Ascending aorta (tissue), 2 donors: ENCODE measurements around the gene POP5. TPM values are rescaled to one million over a fixed set of nuclear protein-coding genes. Genes with fewer than 3 reads are reported as not detected.
A peak's percentile ranks its signal among the peaks of the same experiment; 100 is the strongest.

Experiments
- DNase-seq, 2 donors: peaks; one replicate each; pipeline ENCODE4 v3.0.0-alpha.2; 2019; ENCODE audit warnings: low spot score in 2 of 2
- H3K27ac ChIP-seq, 2 donors: fragments of 200-600 bp; sonication (generic); one replicate each; pipeline ENCODE4 v1.5.1; 2016 to 2017; ENCODE audit warnings: mild to moderate bottlenecking in 1 of 2
- H3K27me3 ChIP-seq: fragments of 200-600 bp; sonication (generic); one replicate; pipeline ENCODE4 v1.5.1; 2017
- H3K36me3 ChIP-seq, 2 donors: fragments of 200-600 bp; sonication (generic); one replicate each; pipeline ENCODE4 v1.5.1; 2016
- H3K4me1 ChIP-seq, 2 donors: fragments of 200-600 bp; sonication (generic); one replicate each; pipeline ENCODE4 v1.5.1; 2016 to 2017; ENCODE audit warnings: mild to moderate bottlenecking in 1 of 2
- H3K4me3 ChIP-seq, 2 donors: fragments of 200-600 bp; sonication (generic); one replicate each; pipeline ENCODE4 v1.5.1; 2016 to 2017; ENCODE audit warnings: mild to moderate bottlenecking in 1 of 2
- H3K9me3 ChIP-seq, 2 donors: fragments of 200-600 bp; sonication (generic); one replicate each; pipeline ENCODE4 v1.5.1; 2016
- intact Hi-C: fragments of 100-400 bp; cut with DNase I; formaldehyde crosslinking; loops from one replicate; pipeline ENCODE4 v1.15.1; 2023
- total RNA-seq: library from RNA; depleted of rRNA; stranded (reverse); fragments of >200 nt; gene quantifications from one replicate; pipeline ENCODE4 v1.1.0, GENCODE V29; 2016
- TF ChIP-seq, protein P1 (sequence below), 3 experiments: fragments of 200-600 bp in 2 of 3; fragments of 450-650 bp in 1 of 3; sonication (generic) in 2 of 3; IDR thresholded peaks; one replicate each; pipeline ENCODE4 v1.5.1; 2016 to 2019; ENCODE audit warnings: antibody characterized with exemption in 3 of 3, mild to moderate bottlenecking in 1 of 3, moderate library complexity in 1 of 3

The POP5 gene
- total RNA-seq, 1 donor from 2014 or later = 3.0 TPM

DNA sequence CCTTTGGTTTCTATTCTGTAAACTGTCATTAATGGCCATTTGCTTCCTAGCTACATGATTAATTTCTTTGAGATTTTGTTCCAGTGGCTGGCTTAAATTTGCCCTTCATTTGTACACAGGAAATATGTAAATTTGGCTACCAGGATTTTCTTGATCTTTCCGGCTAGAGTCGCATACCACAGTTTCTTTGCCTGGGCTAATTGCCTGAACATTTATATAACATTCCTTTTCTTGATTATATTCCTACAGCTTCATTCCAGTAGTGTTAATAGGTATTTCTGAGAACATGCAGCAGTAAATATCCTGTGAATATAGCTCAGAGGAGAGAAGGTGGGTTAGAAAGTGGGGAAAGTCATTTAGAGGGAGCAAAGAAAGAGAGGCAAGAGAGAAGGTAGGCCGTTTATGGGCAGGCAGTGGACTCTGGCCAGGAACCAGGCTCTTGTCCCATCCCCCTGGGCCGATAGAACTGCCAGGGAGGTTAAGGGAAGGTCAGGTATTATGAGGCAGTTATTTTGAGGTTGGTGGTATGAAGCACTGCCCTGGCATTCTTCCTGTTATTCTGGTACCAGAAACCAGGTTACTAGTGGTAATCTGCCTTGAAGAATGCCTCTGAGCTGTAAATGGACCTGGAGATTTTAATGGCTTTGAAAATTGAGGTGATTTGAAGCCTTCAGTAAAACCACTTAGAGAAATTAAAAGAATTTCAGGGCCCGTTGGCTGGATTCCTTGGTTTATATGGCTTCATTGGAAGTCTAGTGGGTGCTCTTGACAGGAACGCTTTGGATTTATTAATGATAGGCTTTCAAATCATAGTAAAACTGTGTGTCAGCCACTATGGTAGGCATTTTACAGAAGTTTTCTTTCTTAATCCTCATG is 42.7 kb downstream of the POP5 start:
- peak in 1 of 2 donors; percentile 75 for DNase-seq
- Histone ChIP-seq H3K27me3 (no peaks in the 10 kb centered on the region), H3K4me1 (peaks cover 19 to 64% of the 10 kb centered on the region in 2 donors), H3K9me3 (no peaks in the 10 kb centered on the region), H3K4me3 (peak overlapping the region; percentile 42 to 96), H3K27ac (peak overlapping the region; percentile 73 to 96), H3K36me3 (peaks cover 0 to 3% of the 10 kb centered on the region in 2 donors)
- TF ChIP-seq, protein P1, sequence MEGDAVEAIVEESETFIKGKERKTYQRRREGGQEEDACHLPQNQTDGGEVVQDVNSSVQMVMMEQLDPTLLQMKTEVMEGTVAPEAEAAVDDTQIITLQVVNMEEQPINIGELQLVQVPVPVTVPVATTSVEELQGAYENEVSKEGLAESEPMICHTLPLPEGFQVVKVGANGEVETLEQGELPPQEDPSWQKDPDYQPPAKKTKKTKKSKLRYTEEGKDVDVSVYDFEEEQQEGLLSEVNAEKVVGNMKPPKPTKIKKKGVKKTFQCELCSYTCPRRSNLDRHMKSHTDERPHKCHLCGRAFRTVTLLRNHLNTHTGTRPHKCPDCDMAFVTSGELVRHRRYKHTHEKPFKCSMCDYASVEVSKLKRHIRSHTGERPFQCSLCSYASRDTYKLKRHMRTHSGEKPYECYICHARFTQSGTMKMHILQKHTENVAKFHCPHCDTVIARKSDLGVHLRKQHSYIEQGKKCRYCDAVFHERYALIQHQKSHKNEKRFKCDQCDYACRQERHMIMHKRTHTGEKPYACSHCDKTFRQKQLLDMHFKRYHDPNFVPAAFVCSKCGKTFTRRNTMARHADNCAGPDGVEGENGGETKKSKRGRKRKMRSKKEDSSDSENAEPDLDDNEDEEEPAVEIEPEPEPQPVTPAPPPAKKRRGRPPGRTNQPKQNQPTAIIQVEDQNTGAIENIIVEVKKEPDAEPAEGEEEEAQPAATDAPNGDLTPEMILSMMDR (IDR thresholded peaks at IDR 0.05) = no peak
- intact Hi-C loops = no loop called here

DNA sequence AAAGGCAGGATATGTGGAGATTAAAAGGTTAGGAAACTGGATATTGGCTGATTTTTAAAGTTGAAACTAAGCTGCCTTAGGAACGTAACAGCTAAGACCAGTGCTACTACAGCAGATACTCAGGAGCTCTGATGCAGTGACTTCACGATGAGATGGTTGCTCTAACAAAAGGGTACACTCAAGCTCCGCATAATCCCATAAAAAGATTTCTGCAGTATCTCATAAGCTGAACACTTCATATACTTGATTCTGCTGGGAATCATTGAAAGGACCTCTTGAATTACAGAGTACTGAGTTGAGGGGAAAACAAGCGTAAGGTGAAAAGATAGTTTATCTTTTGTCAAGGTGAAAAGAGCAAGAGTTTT is 43.4 kb downstream of the POP5 start:
- TF ChIP-seq, protein P1 (IDR thresholded peaks at IDR 0.05) = no peak
- H3K27me3 ChIP-seq = no peaks in the 10 kb centered on the region
- H3K36me3 ChIP-seq = peaks cover 0 to under 1% of the 10 kb centered on the region in 2 donors
- intact Hi-C loops = no loop called here
- peak overlapping the region; percentile 73 to 96 for H3K27ac ChIP-seq
- peak overlapping the region; percentile 42 to 96 for H3K4me3 ChIP-seq
- peaks cover 19 to 59% of the 10 kb centered on the region in 2 donors for H3K4me1 ChIP-seq
- DNase-seq = no peak
- no peaks in the 10 kb centered on the region for H3K9me3 ChIP-seq

DNA sequence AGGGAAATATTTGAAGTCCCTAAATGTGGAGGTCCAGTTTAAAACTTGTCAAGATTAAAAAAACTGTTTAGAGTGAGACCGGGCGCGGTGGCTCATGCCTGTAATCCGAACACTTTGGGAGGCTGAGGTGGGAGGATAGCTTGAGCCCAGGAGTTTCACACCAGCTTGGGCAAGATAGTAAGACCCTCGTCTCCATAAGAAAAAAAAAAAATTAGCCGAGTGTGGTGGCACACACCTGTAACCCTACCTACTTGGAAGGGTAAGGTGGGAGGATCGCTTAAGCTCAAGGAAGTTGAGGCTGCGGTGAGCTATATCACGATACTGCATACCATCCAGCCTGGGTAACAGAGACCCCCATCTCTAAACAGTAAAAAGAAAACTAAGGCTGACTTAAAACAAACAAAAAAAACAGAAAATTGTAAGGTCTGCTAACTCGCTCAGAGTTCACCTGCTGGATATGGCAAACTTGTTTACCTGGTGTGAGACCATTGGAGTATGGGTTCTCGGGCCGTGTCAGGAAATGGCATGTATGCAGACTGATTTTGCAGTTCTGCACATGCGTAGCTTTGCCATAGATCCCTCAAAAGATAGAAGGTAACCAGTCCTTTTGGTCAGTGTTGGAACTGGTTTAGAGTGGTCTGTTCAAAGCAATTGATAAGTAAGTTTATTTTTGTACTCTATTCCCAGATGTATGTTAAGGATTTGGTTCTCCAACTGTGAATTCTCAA is 45.0 kb downstream of the POP5 start:
- H3K27ac ChIP-seq = peak overlapping the region; percentile 73 to 96
- H3K36me3 ChIP-seq = no peaks in the 10 kb centered on the region
- peak overlapping the region; percentile 88 to 96 for H3K4me3 ChIP-seq
- TF ChIP-seq, protein P1 (IDR thresholded peaks at IDR 0.05) = no peak
- no peaks in the 10 kb centered on the region for H3K9me3 ChIP-seq
- intact Hi-C loops = no loop called here
- H3K27me3 ChIP-seq = no peaks in the 10 kb centered on the region
- DNase-seq = no peak
- H3K4me1 ChIP-seq = peaks cover 19 to 46% of the 10 kb centered on the region in 2 donors

DNA sequence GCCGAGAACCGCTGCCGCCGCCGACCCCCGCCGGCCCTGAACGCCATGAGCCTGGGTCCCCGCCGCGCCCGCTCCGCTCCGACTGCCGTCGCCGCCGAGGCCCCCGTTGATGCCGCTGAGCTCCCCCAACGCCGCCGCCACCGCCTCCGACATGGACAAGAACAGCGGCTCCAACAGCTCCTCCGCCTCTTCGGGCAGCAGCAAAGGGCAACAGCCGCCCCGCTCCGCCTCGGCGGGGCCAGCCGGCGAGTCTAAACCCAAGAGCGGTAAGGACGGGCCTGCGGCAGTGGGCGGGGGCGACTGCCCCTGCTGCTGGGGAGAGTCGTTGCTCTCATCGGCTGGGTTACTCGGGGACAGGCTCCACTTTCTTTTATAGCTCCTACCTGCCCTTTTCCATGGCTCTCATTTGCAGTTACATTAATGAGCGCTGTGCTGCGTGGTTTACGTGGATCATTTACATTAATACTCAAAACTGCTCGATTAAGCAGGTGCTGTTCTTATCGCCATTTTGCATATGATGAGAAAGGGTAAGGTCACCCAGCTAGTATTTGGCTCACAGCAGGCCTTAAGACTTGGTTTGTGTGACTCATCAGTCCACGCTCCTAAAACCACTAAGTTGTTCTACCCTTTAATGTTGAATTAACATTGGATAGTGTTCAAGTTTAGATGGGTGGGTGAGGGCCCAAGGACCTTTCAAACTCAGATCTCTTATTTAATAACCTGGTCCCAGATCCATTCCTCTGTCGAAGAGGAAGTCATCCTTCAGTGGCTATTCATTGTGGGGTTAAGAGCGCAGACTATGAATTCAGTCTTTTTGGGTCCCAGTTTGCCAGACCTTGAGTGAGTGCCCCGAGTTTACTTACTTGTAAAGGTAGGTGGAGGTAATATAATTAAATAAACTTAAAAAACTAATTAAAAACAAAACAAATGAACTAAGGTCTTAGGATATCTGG is 46.2 kb downstream of the POP5 start:
- TF ChIP-seq, protein P1 (IDR thresholded peaks at IDR 0.05) = no peak
- Histone ChIP-seq H3K27ac (peak overlapping the region; percentile 93 to 96), H3K36me3 (no peaks in the 10 kb centered on the region), H3K9me3 (no peaks in the 10 kb centered on the region), H3K27me3 (no peaks in the 10 kb centered on the region), H3K4me3 (peak overlapping the region; percentile 88 to 96), H3K4me1 (peaks cover 19 to 42% of the 10 kb centered on the region in 2 donors)
- intact Hi-C loops = loop anchor here (2.0 to 5.0 kb wide), 2 partner anchors 46 to 88 kb away; partner anchors contain the start of genes GATC, POP5 and TRIAP1
- DNase-seq = no peak

DNA sequence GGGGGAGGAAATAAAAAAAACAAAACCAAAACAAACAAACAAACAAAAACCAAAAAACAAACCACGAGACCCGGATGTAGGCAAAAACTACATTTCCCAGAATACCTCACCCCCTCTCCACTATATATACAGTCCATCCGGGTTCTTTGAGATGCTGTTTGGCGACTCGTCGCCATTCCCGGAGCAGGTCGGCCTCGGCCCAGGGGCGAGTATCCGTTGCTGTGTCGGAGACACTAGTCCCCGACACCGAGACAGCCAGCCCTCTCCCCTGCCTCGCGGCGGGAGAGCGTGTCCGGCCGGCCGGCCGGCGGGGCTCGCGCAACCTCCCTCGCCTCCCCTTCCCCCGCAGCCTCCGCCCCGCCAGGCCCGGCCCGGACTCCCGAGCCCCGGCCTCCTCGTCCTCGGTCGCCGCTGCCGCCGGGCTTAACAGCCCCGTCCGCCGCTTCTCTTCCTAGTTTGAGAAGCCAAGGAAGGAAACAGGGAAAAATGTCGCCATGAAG is 46.9 kb downstream of the POP5 start, which contains the start of gene RNF10:
Gene RNF10, plus strand, starts transcription at position 154 of the 500 bp plus-strand sequence. CDS start 456 bp downstream, outside the sequence.
- H3K9me3 ChIP-seq = no peaks in the 10 kb centered on the region
- H3K4me3 ChIP-seq = peak within 1 kb of the TSS; percentile 88 to 96
- H3K27me3 ChIP-seq = no peaks in the 10 kb centered on the region
- H3K4me1 ChIP-seq = peaks cover 19 to 41% of the 10 kb centered on the region in 2 donors
- H3K36me3 ChIP-seq = no peaks in the 10 kb centered on the region
- TF ChIP-seq, protein P1 (IDR thresholded peaks at IDR 0.05) = no peak
- intact Hi-C loops = loop anchor here (2.0 to 5.0 kb wide), 2 partner anchors 47 to 87 kb away; partner anchors contain the start of genes GATC, POP5 and TRIAP1
- H3K27ac ChIP-seq = peak within 1 kb of the TSS; percentile 93 to 96
- DNase-seq = peak in 1 of 2 donors; percentile 82
